Measurements from ENCODE around the gene KIAA0586. TPM values are rescaled to one million over a fixed set of nuclear protein-coding genes. Genes with fewer than 3 reads are reported as not detected.
"Not testable (repeated sequence)": the region's sequence is repeated elsewhere in the genome, so short reads cannot be mapped to it uniquely, and the experiment has no call there.

KIAA0586 gene
- total and polyA plus RNA-seq, 2 of the 4 experiments (the other 2 are of a cell fraction): 9.4 to 36.7 TPM

DNA sequence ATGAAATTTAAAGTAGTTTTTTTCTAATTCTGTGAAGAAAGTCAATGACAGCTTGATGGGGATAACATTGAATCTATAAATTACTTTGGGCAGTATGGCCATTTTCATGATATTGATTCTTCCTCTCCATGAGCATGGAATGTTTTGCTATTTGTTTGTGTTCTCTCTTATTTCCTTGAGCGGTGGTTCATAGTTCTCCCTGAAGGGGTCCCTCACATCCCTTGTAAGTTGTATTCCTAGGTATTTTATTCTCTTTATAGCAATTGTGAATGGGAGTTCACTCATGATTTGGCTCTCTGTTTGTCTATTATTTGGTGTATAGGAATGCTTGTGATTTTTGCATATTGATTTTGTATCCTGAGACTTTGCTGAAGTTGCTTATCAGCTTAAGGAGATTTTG, 153.9 kb downstream of the KIAA0586 start:
- H3K27ac ChIP-seq (ENCODE audit: insufficient read depth, low read length); H3K4me3 ChIP-seq (ENCODE audit: insufficient read depth, low read depth, low read length); H2AK9ac ChIP-seq (replicated peaks; ENCODE audit: low read depth, low read length, poor library complexity); H2AFZ ChIP-seq (replicated peaks; ENCODE audit: low read length, poor library complexity); H3K36me3 ChIP-seq (ENCODE audit: control insufficient read depth, insufficient read depth, low read length); H3K79me1 ChIP-seq (ENCODE audit: low read depth in 1 of 2, low read length in 2 of 2); H4K20me1 ChIP-seq (ENCODE audit: insufficient read depth, low read length); H3K27me3 ChIP-seq (ENCODE audit: control insufficient read depth, insufficient read depth, low read length); H2BK20ac ChIP-seq (ENCODE audit: low read depth, low read length); H2BK15ac ChIP-seq (ENCODE audit: low read depth, low read length); dilution Hi-C loops (cut with HindIII; ENCODE audit: low sequenced_read_pairs, unreplicated experiment); H4K91ac ChIP-seq (ENCODE audit: insufficient read depth, low read depth, low read length); H3K4me1 ChIP-seq (ENCODE audit: control insufficient read depth, insufficient read depth, low read length); DNase-seq; H3K14ac ChIP-seq (replicated peaks; ENCODE audit: low read depth, low read length); H2BK5ac ChIP-seq (ENCODE audit: low read depth, low read length, poor library complexity, severe bottlenecking); CTCF ChIA-PET; intact Hi-C loops (cut with micrococcal nuclease); H3K56ac ChIP-seq (ENCODE audit: extremely low read depth, insufficient read depth, low read length); H3K9ac ChIP-seq (ENCODE audit: low read depth, low read length); ATAC-seq (ENCODE audit: low read depth); H4K8ac ChIP-seq (ENCODE audit: low read depth in 2 of 2, low read length in 2 of 2); H2BK120ac ChIP-seq (ENCODE audit: low read depth, low read length); BruUV-seq (replicated peaks); H3K4ac ChIP-seq (ENCODE audit: low read depth, low read length); H3K4me2 ChIP-seq (ENCODE audit: low read depth, low read length); H3K9me1 ChIP-seq (ENCODE audit: insufficient read depth, low read length); H4K5ac ChIP-seq (ENCODE audit: low read depth, low read length); in situ Hi-C loops (cut with MboI; ENCODE audit: low sequenced_read_pairs); H3K18ac ChIP-seq (ENCODE audit: low read depth, low read length); H2AK5ac ChIP-seq (ENCODE audit: low read depth, low read length); H3K23ac ChIP-seq (ENCODE audit: low read depth, low read length); H3K9me3 ChIP-seq (ENCODE audit: control insufficient read depth, insufficient read depth, low read length); POLR2A ChIA-PET (ENCODE audit: unreplicated experiment): not testable (repeated sequence)
- WGBS, 2 experiments (ENCODE audit: extremely low coverage in 2 of 2, insufficient read length in 1 of 2): no CpG with 5 or more reads among the region's 1 CpG

All from IMR-90 (cell line).